Stimulated activated CD8-positive, alpha-beta memory T cell treated with anti-CD3 and anti-CD28 coated beads, Interleukin-15, amount 100 ng/mL, for 1 hour (primary cell): Measurements from ENCODE around the gene POLR2F.

Experiments used
- DNase-seq: peaks from one replicate; pipeline ENCODE4 v3.0.0-alpha.2; 2020; ENCODE audit warnings: low read depth

The POLR2F gene

DNA sequence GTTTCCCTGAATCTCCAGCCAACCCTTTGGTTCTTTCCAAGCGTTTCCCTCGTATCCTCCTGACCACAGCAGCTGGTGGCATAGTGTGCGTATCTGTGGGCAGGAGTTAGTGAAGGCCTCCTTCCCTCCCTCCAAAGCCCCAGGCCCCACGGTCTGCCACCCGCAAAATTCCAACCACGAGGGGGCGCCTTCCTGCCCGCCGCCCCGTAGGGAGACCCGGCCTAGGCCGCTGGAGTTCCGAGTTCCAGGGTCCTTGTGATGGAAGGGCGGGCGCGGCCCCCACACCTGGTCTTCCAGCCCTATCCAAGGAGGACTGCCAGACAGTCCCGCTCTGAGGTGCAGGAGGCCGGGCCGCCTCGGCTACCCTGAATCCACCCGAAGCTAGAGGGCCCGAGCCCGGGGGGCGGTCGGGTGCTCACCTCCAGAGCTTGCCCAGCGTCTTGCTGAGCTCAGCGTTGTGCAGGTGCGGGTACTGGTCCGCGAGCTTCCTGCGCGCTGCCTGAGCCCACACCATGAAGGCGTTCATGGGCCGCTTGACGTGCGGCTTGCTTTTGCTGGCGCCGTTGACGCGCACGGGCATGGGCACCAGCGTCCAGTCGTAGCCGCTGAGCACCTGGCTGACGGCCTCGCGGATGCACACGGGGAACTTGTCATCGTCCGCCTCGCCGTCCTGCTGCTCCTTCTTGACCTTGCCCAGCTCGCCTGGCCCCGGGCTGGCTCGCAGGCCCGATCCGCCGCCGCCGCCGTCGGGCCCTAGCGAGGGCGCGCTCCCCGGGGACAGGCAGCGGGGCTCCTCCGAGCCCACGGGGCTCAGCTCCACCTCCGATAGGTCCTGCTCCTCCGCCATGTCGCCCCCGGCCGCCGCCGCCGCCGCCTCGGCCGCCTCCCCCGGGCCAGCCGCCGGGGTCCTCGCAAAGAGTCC, 29.7 kb downstream of the POLR2F start:
- DNase-seq: no peak

DNA sequence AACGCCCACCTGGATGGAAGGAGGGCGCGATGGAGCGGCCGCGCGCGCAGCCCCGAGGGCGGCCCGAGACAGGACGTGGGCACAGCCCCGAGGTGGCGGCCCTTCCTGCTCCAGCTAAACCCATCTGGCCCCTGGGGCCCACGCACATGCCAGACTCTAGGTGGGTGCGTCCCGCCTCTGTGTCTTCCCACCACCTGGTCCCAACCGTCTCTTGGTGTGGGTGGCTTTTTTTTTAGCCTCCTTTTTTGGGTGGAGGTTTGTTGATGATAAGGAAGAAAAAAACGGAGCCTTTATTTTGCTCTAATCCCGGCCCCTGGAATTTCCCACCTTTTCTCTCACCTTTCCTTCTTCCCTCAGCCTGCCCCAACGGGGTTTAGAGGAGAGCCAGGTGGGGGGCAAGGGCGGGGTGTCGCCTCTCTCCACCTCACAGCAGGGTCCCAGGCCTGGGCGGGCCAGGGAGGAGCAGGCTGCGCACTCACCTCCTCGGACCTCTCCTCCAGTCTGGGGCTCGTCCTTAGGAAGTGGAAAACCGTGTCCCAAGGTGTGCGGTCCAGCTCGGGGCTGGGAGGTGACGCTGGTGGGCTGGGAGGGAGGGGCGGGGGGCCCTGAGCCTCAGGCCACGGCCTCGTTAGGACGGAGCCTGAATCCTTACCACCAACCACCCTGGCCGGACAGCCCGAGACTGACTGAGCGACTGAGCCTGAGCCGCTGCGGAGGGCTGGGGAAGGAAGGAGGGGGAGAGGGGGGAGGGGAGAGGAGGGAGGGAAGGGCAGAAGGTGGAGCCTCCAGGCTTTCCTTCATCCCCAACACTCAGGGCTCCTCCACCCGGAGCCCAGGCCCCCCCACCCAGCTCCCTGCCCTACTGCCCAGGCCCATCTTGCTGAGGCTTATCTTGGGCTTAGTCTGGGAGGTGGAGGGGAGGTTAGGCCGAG, 30.6 kb downstream of the POLR2F start, which contains the start of gene SOX10:
Gene SOX10 (minus strand): TSS at position 696 of the 932 bp plus-strand sequence. CDS start 771 bp downstream, outside the sequence.
- no peak for DNase-seq

DNA sequence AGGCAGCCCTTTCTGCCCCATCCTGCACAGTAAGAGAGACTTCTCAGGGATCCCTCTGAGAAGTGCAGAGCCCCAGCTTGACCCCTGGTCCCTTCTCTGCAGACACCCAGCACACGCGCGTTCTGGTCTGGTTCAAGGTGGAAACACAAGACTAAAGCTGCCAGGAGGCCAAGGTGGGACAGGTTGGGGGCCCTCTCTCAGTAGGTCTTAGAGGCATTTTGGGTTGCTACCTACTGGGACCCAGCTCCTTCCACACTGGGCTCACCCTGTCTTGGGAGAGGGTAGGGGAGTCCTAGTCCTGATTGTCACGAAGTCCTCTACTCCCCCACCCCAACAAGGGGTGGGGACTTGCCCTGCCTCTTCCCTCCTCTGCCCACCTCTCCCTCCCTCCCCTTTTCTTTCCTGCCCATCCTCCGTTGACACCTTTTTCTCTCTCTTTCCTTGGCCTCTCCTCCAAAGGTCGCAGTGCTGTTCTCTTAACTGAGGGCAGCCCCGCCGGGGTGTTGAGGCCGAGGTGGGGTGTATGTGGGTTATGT, 31.6 kb downstream of the POLR2F start:
- no peak for DNase-seq

DNA sequence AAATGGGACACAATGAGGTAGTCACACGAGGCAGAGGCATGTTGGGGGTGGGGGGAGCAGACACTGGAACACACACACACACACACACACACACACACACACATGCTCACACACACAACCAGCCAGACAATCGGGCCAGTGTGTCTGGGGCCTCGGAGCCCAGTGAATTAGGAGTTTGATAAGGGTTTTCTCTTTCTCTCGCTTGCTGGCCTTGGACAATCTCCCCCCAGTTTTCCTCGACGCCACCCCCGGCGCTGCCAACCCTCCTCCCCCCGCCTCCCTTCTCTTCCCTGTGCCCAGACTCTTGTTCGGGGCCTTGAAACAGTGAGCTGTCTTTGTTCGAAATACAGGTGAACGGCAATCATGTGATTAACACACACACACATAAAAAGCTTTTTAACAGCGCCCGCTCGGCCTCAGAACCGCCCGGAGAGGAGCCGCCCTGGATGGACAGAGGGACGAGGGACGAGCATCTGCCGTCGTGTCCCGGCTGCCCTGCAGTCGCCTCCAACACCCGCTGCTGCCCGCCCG, 32.3 kb downstream of the POLR2F start:
- DNase-seq: no peak

DNA sequence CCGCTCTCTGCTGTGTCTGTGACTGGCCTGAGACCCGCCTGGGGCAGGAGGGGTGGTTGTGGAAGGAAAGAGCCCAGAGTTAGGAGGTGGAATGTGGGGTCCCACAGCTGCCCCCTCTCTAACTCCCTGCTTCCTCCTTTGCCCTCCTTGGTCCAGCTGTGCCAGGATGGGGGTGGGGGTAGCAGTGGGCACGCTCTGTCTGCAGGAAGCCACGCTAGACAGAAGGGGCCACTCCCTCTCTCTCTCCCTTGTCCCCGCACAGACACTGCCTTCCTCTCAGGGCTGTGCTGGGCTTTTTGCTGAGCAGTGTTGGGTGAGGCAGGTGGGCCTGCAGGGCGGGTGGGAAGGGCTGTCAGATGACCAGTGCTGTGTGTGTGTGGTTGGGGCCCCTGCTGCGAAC, 32.9 kb downstream of the POLR2F start:
- DNase-seq: no peak

DNA sequence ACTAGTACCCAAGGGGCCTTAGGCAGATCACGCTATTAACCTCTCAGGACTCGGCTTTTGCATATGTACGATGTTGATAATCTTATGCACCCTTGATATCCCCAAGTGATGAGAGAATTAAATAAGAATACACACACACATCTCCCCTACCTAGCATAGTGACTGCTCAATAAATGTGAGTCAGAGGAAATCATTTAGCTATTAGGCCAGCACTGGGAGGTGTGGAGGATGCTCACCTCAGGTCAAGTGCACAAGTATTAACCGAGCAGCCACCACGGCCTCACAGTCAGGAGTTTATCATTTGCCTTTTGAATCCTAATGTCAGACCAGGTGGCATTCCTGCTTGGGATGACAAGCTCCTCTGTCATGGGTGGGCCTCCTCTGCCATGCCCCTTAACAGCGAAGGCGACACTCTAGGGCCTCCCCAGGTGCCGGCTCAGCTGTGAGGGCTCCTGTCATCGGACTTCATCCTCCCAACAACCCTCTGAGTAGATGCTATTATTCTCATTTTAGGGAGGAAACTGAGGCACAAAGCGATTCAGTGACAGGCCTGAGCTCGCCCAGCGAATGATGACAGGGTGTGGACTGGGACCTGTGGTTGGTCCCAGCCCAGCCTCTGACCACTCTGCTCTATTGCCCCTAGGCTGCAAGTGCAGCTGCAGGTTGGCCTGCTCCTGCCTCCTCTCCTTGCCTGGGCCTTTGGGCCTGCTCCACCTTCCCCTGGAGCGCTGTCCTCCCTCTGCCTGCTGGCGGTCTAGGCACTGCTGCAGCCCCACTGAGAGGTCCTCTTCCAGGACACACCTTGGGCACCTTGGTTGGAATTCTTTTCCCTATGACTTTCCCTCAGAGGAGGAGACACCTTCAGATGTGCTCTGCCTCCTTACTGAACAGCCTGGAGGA, 35.9 kb downstream of the POLR2F start:
- no peak for DNase-seq

DNA sequence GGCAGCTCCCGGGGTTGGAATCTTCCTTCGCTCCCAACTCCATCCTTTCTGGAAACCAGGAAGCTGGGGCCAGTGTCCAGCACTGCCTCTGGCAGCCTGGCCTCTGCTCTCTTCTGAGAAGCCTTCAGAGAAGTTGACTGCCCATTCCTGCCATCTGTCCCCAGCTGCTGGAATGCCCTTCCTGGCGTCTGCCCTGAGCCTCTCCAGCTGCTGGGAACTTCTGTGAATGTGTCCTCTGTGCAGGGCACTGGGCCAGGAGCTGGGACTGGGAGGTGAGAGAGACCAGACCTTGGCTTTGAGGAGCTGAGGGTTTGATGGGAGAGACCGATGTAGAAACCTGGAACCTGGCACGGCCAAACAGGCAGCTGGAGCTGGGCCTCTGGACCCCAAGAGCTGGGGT, 36.8 kb downstream of the POLR2F start:
- DNase-seq: no peak

DNA sequence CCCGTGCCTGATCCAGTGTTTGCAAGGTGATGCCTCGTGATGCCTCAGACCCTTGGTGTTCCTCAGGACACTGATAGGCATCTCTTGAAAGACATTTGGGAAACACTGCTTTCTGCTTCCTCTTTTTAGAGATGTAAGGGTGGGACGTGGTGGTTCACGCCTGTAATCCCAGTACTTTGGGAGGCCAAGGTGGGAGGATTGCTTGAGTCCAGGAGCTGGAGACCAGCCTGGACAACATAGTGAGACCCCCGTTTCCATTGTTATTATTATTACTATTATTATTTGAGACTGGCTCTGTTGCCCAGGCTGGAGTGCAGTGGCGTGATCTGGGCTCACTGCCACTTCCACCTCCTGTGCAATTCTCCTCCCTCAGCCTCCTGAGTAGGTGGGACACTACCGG, 37.4 kb downstream of the POLR2F start:
- no peak for DNase-seq

DNA sequence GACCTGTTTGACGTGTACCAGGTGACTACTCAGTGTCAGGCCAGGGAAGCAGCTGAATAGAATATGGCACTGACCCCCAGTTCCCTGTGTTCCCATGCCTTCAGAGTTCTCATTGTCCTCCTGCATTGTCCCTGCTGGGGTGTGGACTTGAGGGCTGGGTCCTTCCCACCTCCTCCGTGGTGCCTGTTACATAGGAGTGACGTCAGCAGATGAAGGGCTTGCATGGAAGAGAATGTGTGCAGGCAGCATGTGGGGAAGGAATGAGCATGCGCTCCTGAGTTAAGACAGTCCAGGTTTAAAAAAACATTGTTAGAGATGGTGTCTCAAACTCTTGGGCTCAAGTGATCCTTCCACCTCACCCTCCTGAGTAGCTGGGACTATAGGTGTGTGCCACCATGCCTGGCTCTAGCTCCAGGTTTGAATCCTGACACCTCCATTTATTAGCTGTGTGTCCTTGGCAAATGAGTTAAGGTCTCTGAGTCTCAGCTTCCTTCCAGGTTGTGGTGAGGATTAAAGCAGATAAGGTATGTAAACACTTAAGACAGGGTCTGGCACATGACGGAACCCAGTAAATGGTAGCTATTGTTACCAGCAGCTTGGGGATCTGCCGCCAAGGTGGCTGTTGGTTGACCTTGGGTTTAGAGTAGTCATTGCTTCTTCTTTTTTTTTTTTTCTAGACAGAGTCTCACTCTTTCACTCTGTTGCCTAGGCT, 38.4 kb downstream of the POLR2F start:
- DNase-seq: no peak

DNA sequence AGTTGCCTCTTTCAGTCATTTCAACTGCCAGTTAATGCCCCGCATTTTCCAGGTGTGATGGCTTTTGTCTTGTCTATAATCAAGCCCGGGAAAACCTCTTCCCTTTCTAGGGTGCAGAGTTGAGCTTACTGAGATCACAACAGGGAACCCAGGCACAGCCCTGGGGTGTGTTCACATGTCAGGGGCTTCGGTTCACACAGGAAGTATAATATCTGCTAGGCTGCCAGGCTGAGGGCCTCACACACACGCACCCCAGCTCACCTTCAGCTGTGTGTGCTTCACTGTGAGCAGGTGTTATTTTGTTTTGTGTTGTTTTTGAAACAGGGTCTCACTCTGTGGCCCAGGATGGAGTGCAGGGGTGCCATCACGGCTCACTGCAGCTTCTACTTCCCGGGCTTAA, 40.5 kb downstream of the POLR2F start:
- no peak for DNase-seq

DNA sequence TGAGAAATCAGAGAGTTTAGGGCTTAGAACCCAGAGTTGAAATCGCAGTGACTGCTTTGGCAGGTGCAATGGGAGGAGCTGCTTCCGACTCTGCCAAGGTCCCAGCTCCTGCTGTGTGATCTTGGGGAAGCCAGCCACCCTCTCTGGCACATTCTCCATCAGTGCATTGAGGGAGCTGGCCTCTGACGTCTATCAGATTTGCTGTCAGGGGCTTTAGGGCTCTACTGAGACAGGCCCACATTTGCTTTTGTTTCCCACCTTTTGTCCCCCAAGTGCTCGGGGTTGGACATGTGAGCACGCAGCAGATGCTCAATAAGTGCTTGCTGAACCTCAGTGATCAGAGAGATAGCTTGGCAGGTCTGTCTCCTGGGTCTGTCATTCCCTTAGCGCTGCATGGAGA, 41.5 kb downstream of the POLR2F start:
- DNase-seq: no peak

DNA sequence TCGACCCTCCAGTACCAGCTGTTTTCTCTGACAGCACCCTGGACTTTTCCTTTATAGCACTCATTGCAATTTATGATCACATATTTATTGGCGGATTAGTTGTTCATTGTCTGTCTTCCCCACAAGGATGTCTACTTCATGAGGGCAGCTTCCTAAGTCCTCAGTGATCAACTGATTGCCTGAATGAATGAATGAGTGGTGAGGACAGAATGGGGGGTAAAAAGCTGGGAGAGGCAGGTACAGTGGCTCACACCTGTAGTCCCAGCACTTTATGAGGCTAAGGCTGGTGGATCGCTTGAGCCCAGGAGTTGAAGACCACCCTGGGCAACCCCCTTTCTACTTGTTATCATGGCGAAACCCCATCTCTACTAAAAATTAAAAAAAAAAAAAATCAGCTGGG, 42.0 kb downstream of the POLR2F start:
- no peak for DNase-seq

DNA sequence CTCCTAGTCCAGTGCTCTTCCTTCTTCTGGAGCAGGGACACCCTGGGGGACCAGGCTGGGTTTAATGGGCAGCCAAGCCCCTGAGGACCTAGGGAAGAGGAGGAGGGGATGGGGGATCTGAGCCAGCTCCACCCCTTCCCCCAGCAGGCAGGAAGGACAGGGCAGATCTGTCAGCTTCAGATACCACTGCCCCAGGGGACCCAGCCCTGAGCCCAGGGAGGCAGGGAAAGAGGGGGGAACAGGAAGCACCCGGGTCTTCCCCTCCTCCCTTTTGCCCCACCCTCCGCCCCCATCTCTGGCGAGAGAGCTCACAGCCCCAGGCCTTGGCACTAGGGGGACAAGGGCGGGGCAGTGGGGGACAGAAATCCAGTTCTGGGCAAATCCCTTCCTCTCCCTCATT, 42.6 kb downstream of the POLR2F start:
- no peak for DNase-seq

DNA sequence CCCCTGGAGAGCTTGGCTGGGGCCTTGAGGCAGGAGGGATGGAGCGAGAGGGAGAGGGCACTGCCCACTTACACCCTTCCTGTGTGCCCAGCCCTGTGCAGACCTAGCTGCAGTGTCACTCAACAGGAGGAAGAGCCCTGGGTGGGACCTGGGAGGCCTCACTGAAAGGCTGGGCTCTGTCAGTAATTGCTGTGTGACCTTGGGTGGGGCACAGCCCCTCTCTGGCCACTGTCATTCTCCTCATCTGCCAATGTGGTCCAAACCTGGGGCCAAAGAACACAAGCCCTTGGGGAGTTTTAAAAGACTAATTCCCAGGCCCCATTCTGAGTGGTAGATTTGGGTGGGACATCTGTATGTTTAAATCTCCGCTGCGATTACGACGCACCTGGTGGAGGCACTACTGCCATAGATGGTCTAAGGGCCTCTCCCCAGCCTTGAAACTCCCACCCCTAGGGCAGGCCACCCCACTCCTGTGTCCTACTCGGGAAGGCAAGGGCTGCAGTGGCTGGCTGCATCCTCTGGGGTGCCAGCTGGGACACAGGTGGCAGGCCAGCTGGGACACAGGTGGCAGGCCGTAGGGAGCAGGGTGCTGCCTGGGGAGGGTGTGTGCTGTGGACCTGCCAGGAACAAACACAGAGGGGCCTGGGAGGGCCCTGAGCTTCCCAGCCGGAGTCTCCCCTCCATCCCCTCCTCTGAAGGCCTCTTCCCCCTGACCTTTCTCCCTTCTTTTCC, 43.2 kb downstream of the POLR2F start:
- DNase-seq: no peak

DNA sequence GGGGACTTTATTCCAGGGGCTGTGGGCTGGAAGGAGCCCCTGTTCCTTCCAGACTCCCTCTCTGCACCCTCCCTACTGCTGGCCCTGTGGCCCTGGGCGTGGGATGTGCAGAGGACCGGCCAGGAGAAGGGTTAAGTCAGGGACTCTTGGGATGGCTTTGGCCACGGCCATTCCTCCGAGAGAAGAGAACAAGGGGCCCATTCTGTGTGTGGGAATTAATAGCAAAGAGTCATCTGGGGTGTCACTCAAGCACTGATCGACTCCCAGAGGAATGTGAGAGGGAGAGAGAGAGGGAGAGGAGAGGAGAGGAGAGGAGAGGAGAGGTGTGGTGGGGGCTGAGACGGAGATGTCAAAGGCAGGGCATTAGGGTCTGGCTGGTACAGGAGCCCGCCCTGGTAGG, 45.0 kb downstream of the POLR2F start:
- DNase-seq: no peak

DNA sequence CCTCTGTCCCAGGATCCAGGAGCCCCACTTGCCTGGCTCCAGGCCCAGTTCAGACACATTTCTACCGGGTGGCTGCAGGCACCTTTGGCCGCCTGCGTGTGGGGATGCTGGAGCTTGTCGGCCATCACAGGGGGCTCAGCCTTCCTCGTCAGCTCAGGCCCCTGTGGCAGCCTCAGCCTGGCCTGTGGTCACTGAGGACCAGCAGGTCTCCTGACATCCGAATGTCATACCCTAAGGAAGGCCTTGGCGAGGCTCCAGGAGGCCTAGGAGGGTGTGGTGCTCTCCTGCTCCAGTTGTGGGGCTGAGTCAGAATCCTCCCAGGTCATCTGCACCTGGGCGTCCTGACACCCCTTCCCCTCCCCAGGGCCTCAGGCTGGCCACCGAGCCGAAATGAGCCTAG, 45.7 kb downstream of the POLR2F start:
- DNase-seq: no peak

DNA sequence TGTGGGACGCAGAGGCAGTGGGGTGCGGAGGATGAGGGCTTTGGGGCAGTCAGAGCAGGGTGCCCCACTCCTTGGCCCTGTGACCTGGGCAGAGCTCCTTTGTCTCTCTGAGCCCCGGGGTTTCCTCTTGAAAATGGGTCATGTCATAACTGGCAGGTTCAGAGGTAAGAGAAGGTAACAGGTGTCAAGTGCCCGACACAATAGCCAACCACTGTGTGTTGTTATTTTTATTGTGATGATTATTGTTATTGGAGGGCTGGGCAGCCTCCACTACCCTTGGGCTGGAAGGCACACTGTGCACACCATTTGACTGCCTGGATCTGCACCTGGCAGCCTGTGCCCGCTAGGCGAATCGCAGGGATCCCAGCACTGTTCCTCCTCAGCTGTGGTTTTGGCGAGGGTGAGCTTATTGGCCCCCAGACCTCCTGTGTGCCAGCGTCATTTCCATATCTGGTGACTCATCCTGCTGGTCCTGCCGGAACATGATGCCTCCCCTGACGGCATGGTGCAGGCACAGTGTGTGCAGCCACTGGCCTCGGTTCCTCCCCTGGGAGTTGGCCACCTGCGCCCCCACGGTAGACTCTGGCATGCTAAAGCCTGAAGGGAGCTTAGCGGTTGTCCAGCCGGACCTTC, 46.3 kb downstream of the POLR2F start:
- no peak for DNase-seq

DNA sequence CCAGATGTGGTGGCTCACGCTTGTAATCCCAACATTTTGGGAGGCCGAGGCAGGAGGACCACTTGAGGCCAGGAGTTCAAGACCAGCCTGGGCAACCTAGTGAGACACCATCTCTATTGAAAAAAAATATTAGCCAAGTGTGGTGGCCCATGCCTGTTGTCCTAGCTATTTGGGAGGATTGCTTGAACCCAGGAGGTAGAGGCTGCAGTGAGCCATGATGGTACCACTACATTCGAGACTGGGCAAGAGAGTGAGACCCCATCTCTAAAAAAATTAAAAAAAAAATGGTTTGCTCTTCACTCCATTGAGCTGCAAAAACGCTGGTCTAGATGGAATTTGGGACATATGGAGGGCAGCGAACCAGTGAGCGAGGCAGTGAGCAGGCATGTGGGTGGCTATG, 52.4 kb downstream of the POLR2F start:
- no peak for DNase-seq

DNA sequence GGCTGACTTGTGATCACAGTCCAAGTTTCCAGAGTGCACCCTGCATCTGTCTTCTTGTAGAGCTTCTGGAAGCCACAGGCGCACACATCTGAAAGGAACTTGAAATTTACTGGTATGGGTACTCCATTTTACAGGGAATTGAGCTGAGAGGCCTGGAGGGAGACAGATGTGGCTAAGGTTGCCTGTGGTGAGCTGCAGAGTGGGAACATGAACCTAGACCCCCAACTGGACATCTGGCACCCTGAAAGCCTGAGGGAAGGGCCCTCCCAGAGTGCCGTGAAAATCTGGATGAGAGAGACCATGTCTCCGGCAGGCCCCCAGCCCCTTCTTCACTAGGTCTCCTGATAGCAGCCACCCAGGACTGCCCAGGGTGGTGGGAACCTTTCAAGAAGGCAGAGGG, 53.4 kb downstream of the POLR2F start:
- no peak for DNase-seq
